ENCODE measurements around the gene CFAP97D1.

The CFAP97D1 gene

GRCh38 chr17:43834106-43834505, 53.9 kb downstream of the CFAP97D1 start:
- TF ChIP-seq CTCF (IDR thresholded peaks at IDR 0.05; ENCODE audit: low read length, missing control alignments), result no peak

More at GRCh38 chr17:43834106-43834505, 53.9 kb downstream of the CFAP97D1 start:
- peak; percentile 54 for DNase-seq (ENCODE audit: low read depth)
- H3K4me3 ChIP-seq (replicated peaks; ENCODE audit: low read depth, low read length), result no peak overlapping the region
